ENCODE results near the gene P2RY8.

DNA sequence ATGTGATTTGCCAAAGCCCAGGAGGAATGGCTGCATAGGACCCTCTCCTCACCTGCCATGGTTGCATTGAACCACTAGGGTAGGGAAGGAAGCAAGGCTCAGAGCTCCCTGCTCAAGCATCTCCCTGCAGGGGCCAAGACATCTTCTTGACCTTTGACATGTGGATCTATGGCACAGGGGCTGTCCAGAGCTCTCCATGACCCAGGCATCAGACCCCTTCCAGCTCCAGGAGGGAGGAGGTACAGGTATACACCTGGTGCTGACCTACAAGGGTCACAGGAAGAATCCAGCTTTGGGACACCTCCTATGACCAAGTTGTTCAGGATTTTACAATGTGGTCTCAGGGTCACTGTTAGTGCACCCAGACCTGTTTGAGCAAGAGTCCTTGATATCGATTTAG lies 61.1 kb downstream of the P2RY8 start:
- TF ChIP-seq CTCF (IDR thresholded peaks at IDR 0.05; ENCODE audit: low read depth, low read length, poor library complexity, severe bottlenecking) (no peak), EZH2phosphoT487 (IDR thresholded peaks at IDR 0.05; ENCODE audit: borderline replicate concordance, low read length) (no peak)

Data from DOHH2 (cell line).